Measurements from ENCODE around the gene RTN1. TPM values are rescaled to one million over a fixed set of nuclear protein-coding genes. Genes with fewer than 3 reads are reported as not detected.

The RTN1 gene
- total and polyA plus RNA-seq, 10 of the 15 experiments (the other 5 are each of a cell fraction or from before 2014, with no cell fraction given), result 0.03 to 0.55 (median 0.13) TPM; not detected in 4

- peak; percentile 41 for TF ChIP-seq PKNOX1 (IDR thresholded peaks at IDR 0.05)
- TF ChIP-seq BCLAF1 (IDR thresholded peaks at IDR 0.05), result no peak
- TF ChIP-seq MLLT1 (IDR thresholded peaks at IDR 0.05), result no peak
- TF ChIP-seq TCF12 (IDR thresholded peaks at IDR 0.05; ENCODE audit: low read depth, low read length), result no peak
- TF ChIP-seq CTCF (IDR thresholded peaks at IDR 0.05 in 2 of 3, conservative IDR thresholded peaks at IDR 0.05 in 1 of 3; ENCODE audit: control insufficient read depth in 2 of 3, extremely low read depth in 1 of 3, insufficient read depth in 1 of 3, low read depth in 3 of 3, low read length in 3 of 3), result peak; percentile 64 to 84 (median 81)
- TF ChIP-seq ZBED1 (IDR thresholded peaks at IDR 0.05; ENCODE audit: borderline replicate concordance), result no peak
- TF ChIP-seq ELK1 (IDR thresholded peaks at IDR 0.05; ENCODE audit: low read depth, low read length), result no peak
- TF ChIP-seq ATF2 (IDR thresholded peaks at IDR 0.05; ENCODE audit: low read length), result no peak
- TF ChIP-seq MEF2B (IDR thresholded peaks at IDR 0.05; ENCODE audit: partially characterized antibody, poor library complexity, severe bottlenecking), result no peak
- no peak for TF ChIP-seq ZBTB4 (CRISPR knock-in tag; IDR thresholded peaks at IDR 0.05)
- no peak for TF ChIP-seq IKZF1 (conservative IDR thresholded peaks at IDR 0.05)
- TF ChIP-seq RAD21 (IDR thresholded peaks at IDR 0.05; ENCODE audit: insufficient read depth, low read depth, low read length), result peak; percentile 60
- TF ChIP-seq RUNX3 (IDR thresholded peaks at IDR 0.05; ENCODE audit: low read length), result peak; percentile 29; the same call in 1 of the 2 replicates
Observed at GRCh38 chr14:59688224-59689170, 182.1 kb downstream of the RTN1 start (continued).
